Fibroblast of lung (primary cell): ENCODE measurements around the gene PTPRU. TPM values are rescaled to one million over a fixed set of nuclear protein-coding genes. Genes with fewer than 3 reads are reported as not detected.

ENCODE experiments used
- DNase-seq, 2 donors: peaks; one replicate each; pipeline versions ENCODE4 v3.0.0 to v3.0.0-alpha.2; 2010; ENCODE audit warnings: low read depth in 2 of 2
- H2AFZ ChIP-seq: 2 replicates; pipeline ENCODE4 v1.5.1; 2012; ENCODE audit warnings: low read length, control low read depth, inconsistent platforms
- H3K27ac ChIP-seq: 2 replicates; pipeline ENCODE4 v1.5.1; 2011; ENCODE audit warnings: low read length, control low read depth; ENCODE audit not compliant: insufficient read depth
- H3K27me3 ChIP-seq: 2 replicates; pipeline ENCODE4 v1.5.1; 2011; ENCODE audit warnings: mild to moderate bottlenecking, low read length; ENCODE audit not compliant: control insufficient read depth, insufficient read depth
- H3K36me3 ChIP-seq: 2 replicates; pipeline ENCODE4 v1.5.1; 2011; ENCODE audit warnings: low read length; ENCODE audit not compliant: control insufficient read depth, insufficient read depth
- H3K4me1 ChIP-seq: 2 replicates; pipeline ENCODE4 v1.5.1; 2011; ENCODE audit warnings: low read length; ENCODE audit not compliant: control insufficient read depth, insufficient read depth; ENCODE audit errors: extremely low read depth
- H3K4me2 ChIP-seq: 2 replicates; pipeline ENCODE4 v1.5.1; 2011; ENCODE audit warnings: low read length, control low read depth; ENCODE audit not compliant: insufficient read depth; ENCODE audit errors: extremely low read depth
- H3K4me3 ChIP-seq, 4 experiments: fragments of 200-600 bp in 1 of 4; sonication (generic) in 1 of 4; replicated peaks in 1 of 4; 2 replicates each; pipeline ENCODE4 v1.5.1; 2011 to 2016; ENCODE audit warnings: low read length in 4 of 4, low read depth in 3 of 4, mild to moderate bottlenecking in 3 of 4, control low read depth in 2 of 4, inconsistent platforms in 1 of 4, mixed read lengths in 1 of 4; ENCODE audit not compliant: insufficient read depth in 1 of 4; ENCODE audit errors: control extremely low read depth in 1 of 4
- H3K79me2 ChIP-seq: 2 replicates; pipeline ENCODE4 v1.5.1; 2012; ENCODE audit warnings: mild to moderate bottlenecking, low read length, inconsistent platforms; ENCODE audit not compliant: control insufficient read depth, insufficient read depth
- H3K9ac ChIP-seq: 2 replicates; pipeline ENCODE4 v1.5.1; 2011; ENCODE audit warnings: mild to moderate bottlenecking, low read length, control low read depth; ENCODE audit not compliant: insufficient read depth
- H3K9me3 ChIP-seq: 2 replicates; pipeline ENCODE4 v1.5.1; 2012; ENCODE audit warnings: low read depth, low read length; ENCODE audit not compliant: control insufficient read depth, insufficient read depth
- H4K20me1 ChIP-seq: 2 replicates; pipeline ENCODE4 v1.5.1; 2011; ENCODE audit warnings: low read length; ENCODE audit not compliant: control insufficient read depth, insufficient read depth; ENCODE audit errors: extremely low read depth
- CTCF ChIP-seq, 2 donors: IDR thresholded peaks in 1 of 2; conservative IDR thresholded peaks in 1 of 2; 1 replicate in 1 of 2; 2 replicates in 1 of 2; pipeline ENCODE4 v1.5.1; 2011 to 2012; ENCODE audit warnings: low read length in 2 of 2, control low read depth in 1 of 2, inconsistent platforms in 1 of 2, low read depth in 1 of 2, mild to moderate bottlenecking in 1 of 2
- EZH2 ChIP-seq: IDR thresholded peaks from 2 replicates; pipeline ENCODE4 v1.5.1; 2012; ENCODE audit warnings: low read length, control low read depth, mild to moderate bottlenecking; ENCODE audit errors: missing control alignments
- polyA plus RNA-seq, 2 donors: library from polyadenylated mRNA; depleted of rRNA in 1 of 2; stranded (reverse) in 1 of 2; unstranded in 1 of 2; fragments of >200 nt; gene quantifications; 2 replicates each; pipeline ENCODE4 v1.2.1, GENCODE V29; 2011 to 2012; ENCODE audit warnings: missing spikeins in 1 of 2
- total RNA-seq: library from RNA; depleted of rRNA; stranded (reverse); fragments of >200 nt; gene quantifications from 2 replicates; pipeline ENCODE4 v1.2.1, GENCODE V29; 2014

PTPRU gene
- total and polyA plus RNA-seq, 2 donors (not counting 1 experiment from before 2014, with no cell fraction given), result 1.4 to 25.8 TPM

DNA sequence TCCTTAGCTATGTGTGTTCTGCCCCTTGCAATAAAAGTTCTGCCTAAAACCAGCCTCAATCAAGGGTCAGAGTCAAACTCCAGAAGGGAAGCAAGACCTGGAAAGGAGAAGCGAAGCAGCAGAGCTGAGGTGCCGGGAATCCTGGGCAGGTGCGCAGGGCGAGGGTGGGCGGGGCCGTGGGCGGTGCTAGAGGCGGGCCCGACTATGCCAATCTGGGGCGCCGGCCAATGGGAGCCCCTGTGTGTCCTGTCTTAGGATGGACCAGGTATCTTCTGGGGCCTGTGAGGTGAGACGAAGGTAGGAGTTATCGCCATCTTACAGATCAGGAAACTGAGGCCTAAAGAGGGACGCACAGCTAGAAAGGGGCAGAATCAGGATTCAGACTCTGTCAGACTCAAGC, 120.3 kb downstream of the PTPRU start:
- Histone ChIP-seq H3K36me3 (no peaks in the 10 kb centered on the region), H3K27ac (no peak overlapping the region), H3K4me3 (no peak overlapping the region), H2AFZ (no peak overlapping the region), H3K9me3 (no peaks in the 10 kb centered on the region), H3K9ac (no peak overlapping the region), H3K79me2 (no peaks in the 10 kb centered on the region), H3K4me1 (no peaks in the 10 kb centered on the region), H4K20me1 (no peaks in the 10 kb centered on the region), H3K4me2 (no peak overlapping the region), H3K27me3 (no peaks in the 10 kb centered on the region)
- no peak for DNase-seq
- TF ChIP-seq CTCF (conservative IDR thresholded peaks at IDR 0.05 in 1 of 2, IDR thresholded peaks at IDR 0.05 in 1 of 2; ENCODE audit: low read depth in 1 of 2, low read length in 2 of 2) (no peak), EZH2 (no peak)

DNA sequence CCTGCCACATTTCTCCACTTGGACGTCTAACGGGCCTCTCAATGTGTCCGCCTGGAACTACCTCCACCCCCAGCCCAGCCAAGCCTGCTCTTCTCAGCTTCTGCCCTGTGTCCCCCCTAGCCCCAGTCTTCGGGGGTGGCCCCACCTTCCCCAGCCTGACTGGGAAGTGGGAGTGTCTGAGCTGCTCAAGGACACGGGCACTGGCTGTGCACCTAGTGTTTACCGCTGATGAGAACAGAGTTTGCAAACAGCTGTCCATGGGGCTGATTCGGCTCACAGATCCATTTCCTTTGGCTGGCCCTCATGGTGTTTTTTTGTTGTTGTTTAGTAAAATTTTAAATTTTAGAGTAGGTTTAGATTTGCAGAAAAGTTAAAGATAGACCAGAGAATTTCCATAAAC, 121.1 kb downstream of the PTPRU start:
- no peak overlapping the region for H2AFZ ChIP-seq
- no peak overlapping the region for H3K4me3 ChIP-seq
- no peak overlapping the region for H3K4me2 ChIP-seq
- no peak for TF ChIP-seq EZH2
- TF ChIP-seq CTCF (conservative IDR thresholded peaks at IDR 0.05 in 1 of 2, IDR thresholded peaks at IDR 0.05 in 1 of 2; ENCODE audit: low read depth in 1 of 2, low read length in 2 of 2), result no peak
- H3K9me3 ChIP-seq, result no peaks in the 10 kb centered on the region
- no peaks in the 10 kb centered on the region for H3K79me2 ChIP-seq
- H3K27me3 ChIP-seq, result no peaks in the 10 kb centered on the region
- DNase-seq, result no peak
- H3K4me1 ChIP-seq, result no peaks in the 10 kb centered on the region
- H3K27ac ChIP-seq, result no peak overlapping the region
- no peaks in the 10 kb centered on the region for H4K20me1 ChIP-seq
- no peak overlapping the region for H3K9ac ChIP-seq
- no peaks in the 10 kb centered on the region for H3K36me3 ChIP-seq

GRCh38 chr1:29358183-29358582, 121.9 kb downstream of the PTPRU start:
- no peak for DNase-seq
- no peaks in the 10 kb centered on the region for H3K4me1 ChIP-seq
- H3K27me3 ChIP-seq, result no peaks in the 10 kb centered on the region
- TF ChIP-seq EZH2 (no peak), CTCF (conservative IDR thresholded peaks at IDR 0.05 in 1 of 2, IDR thresholded peaks at IDR 0.05 in 1 of 2; ENCODE audit: low read depth in 1 of 2, low read length in 2 of 2) (no peak)
- no peaks in the 10 kb centered on the region for H3K9me3 ChIP-seq
- no peak overlapping the region for H3K4me2 ChIP-seq
- no peaks in the 10 kb centered on the region for H3K36me3 ChIP-seq
- H3K79me2 ChIP-seq, result no peaks in the 10 kb centered on the region
- no peak overlapping the region for H3K4me3 ChIP-seq
- H4K20me1 ChIP-seq, result no peaks in the 10 kb centered on the region
- H3K9ac ChIP-seq, result no peak overlapping the region
- no peak overlapping the region for H2AFZ ChIP-seq
- H3K27ac ChIP-seq, result no peak overlapping the region
